DND-41 (cell line): Measurements from ENCODE around the gene PTGS1.

Experiments
- ATAC-seq: fragments of 200-7000 bp; cut with Tn5 transposase; 3 replicates; pipeline ENCODE4 v1.9.1; 2021; ENCODE audit warnings: low read depth; ENCODE audit not compliant: insufficient read depth
- DNase-seq: peaks from one replicate; pipeline ENCODE4 v3.0.0-alpha.2; 2020
- H2AFZ ChIP-seq: 2 replicates; pipeline ENCODE4 v1.6.0; 2012; ENCODE audit warnings: low read depth, low read length
- H3K27ac ChIP-seq: 2 replicates; pipeline ENCODE4 v1.5.1; 2012; ENCODE audit warnings: low read length, inconsistent platforms
- H3K27me3 ChIP-seq: fragments of 200-600 bp; sonication (generic); 2 replicates; pipeline ENCODE4 v1.6.0; 2012; ENCODE audit warnings: low read length, mild to moderate bottlenecking, inconsistent platforms; ENCODE audit not compliant: insufficient read depth, poor library complexity
- H3K36me3 ChIP-seq: 2 replicates; pipeline ENCODE4 v1.5.1; 2012; ENCODE audit warnings: low read length, inconsistent platforms; ENCODE audit not compliant: insufficient read depth
- H3K4me1 ChIP-seq: 2 replicates; pipeline ENCODE4 v1.5.1; 2012; ENCODE audit warnings: mild to moderate bottlenecking, low read length; ENCODE audit not compliant: insufficient read depth
- H3K4me2 ChIP-seq: 2 replicates; pipeline ENCODE4 v1.6.0; 2012; ENCODE audit warnings: mild to moderate bottlenecking, moderate library complexity, low read length, inconsistent platforms; ENCODE audit not compliant: insufficient read depth
- H3K4me3 ChIP-seq, 2 experiments: fragments of 200-600 bp in 1 of 2; shearing (Covaris generic) in 1 of 2; 2 replicates each; pipeline ENCODE4 v1.5.1; 2012 to 2016; ENCODE audit warnings: inconsistent platforms in 2 of 2, low read length in 2 of 2, mild to moderate bottlenecking in 2 of 2, low read depth in 1 of 2, moderate library complexity in 1 of 2
- H3K79me2 ChIP-seq: 2 replicates; pipeline ENCODE4 v1.6.0; 2012; ENCODE audit warnings: low read length, inconsistent platforms; ENCODE audit not compliant: insufficient read depth
- H3K9ac ChIP-seq: 2 replicates; pipeline ENCODE4 v1.6.0; 2012; ENCODE audit warnings: low read depth, mild to moderate bottlenecking, inconsistent platforms, low read length, moderate library complexity
- H3K9me3 ChIP-seq: 2 replicates; pipeline ENCODE4 v1.5.1; 2012; ENCODE audit warnings: low read length, moderate library complexity, mild to moderate bottlenecking, inconsistent platforms; ENCODE audit not compliant: insufficient read depth, severe bottlenecking
- H4K20me1 ChIP-seq: 2 replicates; pipeline ENCODE4 v1.6.0; 2012; ENCODE audit warnings: low read length; ENCODE audit not compliant: insufficient read depth
- EZH2 ChIP-seq: IDR thresholded peaks from 3 replicates; pipeline ENCODE4 v1.6.1; 2012; ENCODE audit warnings: borderline replicate concordance, low read depth, mild to moderate bottlenecking, moderate library complexity, low read length, inconsistent platforms; ENCODE audit not compliant: severe bottlenecking
- TF ChIP-seq, protein P1 (sequence below): IDR thresholded peaks from 2 replicates; pipeline ENCODE4 v1.5.1; 2012; ENCODE audit warnings: borderline replicate concordance, low read length, moderate library complexity, mild to moderate bottlenecking; ENCODE audit not compliant: poor library complexity, severe bottlenecking; ENCODE audit errors: extremely low read depth

Gene PTGS1

DNA sequence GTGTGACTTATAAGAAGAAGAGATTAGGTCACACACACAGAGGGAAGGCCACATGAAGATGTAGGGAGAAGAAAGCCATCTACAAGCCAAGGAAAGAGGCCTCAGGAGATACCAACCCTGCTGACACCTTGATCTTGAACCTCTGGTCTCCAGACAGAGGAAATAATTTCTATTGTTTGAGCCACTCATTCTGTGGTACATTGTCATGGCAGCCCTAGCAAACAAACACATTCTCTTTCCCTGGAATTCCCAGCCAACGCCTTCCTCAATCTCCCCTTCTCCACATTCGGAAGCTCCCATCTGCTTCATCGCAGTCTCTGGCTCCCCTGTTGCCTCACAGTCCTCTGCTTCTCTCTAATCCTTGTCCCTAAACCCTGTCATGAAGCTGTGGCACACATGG is 16.7 kb downstream of the PTGS1 start:
- H3K4me2 ChIP-seq, result no peak overlapping the region

DNA sequence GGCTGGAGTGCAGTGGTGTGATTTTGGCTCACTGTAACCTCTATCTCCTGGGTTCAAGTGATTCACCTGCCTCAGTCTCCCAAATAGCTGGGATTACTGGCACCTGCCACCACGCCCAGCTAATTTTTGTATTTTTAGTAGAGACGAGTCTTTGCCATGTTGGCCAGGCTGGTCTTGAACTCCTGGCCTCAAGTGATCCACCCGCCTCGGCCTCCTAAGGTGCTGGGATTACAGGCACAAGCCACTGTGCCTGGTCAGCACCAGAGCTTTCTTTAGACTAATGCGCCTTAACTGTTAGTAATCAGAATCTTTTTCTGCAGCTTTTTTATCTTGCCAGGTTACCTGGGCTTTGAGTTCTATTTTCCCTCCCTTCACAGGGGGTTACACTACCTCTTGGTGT is 18.4 kb downstream of the PTGS1 start:
- H2AFZ ChIP-seq, result no peak overlapping the region
- no peaks in the 10 kb centered on the region for H4K20me1 ChIP-seq
- H3K4me2 ChIP-seq, result no peak overlapping the region
- peaks cover 13% of the 10 kb centered on the region for H3K27me3 ChIP-seq
- DNase-seq, result no peak
- H3K79me2 ChIP-seq, result no peaks in the 10 kb centered on the region
- no peak overlapping the region for H3K9ac ChIP-seq
- ATAC-seq, result no peak
- H3K9me3 ChIP-seq, result no peaks in the 10 kb centered on the region
- no peaks in the 10 kb centered on the region for H3K36me3 ChIP-seq
- no peak overlapping the region for H3K27ac ChIP-seq
- TF ChIP-seq, protein P1, sequence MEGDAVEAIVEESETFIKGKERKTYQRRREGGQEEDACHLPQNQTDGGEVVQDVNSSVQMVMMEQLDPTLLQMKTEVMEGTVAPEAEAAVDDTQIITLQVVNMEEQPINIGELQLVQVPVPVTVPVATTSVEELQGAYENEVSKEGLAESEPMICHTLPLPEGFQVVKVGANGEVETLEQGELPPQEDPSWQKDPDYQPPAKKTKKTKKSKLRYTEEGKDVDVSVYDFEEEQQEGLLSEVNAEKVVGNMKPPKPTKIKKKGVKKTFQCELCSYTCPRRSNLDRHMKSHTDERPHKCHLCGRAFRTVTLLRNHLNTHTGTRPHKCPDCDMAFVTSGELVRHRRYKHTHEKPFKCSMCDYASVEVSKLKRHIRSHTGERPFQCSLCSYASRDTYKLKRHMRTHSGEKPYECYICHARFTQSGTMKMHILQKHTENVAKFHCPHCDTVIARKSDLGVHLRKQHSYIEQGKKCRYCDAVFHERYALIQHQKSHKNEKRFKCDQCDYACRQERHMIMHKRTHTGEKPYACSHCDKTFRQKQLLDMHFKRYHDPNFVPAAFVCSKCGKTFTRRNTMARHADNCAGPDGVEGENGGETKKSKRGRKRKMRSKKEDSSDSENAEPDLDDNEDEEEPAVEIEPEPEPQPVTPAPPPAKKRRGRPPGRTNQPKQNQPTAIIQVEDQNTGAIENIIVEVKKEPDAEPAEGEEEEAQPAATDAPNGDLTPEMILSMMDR, result no peak
- TF ChIP-seq EZH2, result no peak
- H3K4me3 ChIP-seq, result no peak overlapping the region
- H3K4me1 ChIP-seq, result no peaks in the 10 kb centered on the region

More for the DNA sequence above, 16.7 kb downstream of the PTGS1 start:
- no peaks in the 10 kb centered on the region for H3K79me2 ChIP-seq
- ATAC-seq, result no peak
- H4K20me1 ChIP-seq, result no peaks in the 10 kb centered on the region
- peaks cover 7% of the 10 kb centered on the region for H3K27me3 ChIP-seq
- no peak for DNase-seq
- TF ChIP-seq EZH2, result no peak
- TF ChIP-seq, protein P1, result no peak
- H3K9ac ChIP-seq, result no peak overlapping the region
- no peaks in the 10 kb centered on the region for H3K4me1 ChIP-seq
- no peak overlapping the region for H3K27ac ChIP-seq
- H3K4me3 ChIP-seq, result no peak overlapping the region
- H2AFZ ChIP-seq, result no peak overlapping the region
- no peaks in the 10 kb centered on the region for H3K9me3 ChIP-seq
- no peaks in the 10 kb centered on the region for H3K36me3 ChIP-seq

DNA sequence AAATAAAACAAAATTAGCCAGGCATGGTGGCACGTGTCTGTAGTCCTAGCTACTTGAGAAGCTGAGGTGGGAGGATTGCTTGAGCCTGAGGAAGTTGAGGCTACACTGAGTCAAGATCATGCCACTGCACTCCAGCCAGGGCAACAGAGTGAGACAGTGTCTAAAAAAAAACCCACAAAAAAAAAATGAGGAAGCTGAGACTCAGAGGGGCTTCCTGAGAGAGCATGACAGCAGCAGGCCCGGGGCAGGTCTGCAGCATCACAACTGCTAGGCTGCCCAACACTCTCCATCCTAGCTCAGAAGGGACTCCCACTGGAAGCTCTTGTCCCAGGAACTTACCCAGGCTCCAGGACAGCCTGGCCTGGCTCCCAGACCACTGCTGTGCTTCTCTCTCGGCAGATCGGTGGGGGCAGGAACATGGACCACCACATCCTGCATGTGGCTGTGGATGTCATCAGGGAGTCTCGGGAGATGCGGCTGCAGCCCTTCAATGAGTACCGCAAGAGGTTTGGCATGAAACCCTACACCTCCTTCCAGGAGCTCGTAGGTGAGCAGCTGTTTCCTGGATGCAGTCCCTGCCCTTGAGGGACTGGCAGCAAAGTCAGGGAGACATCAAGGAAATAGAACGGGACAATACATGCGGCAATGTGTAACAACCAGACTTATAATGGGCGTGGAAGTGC is 19.1 kb downstream of the PTGS1 start:
- 0 out of 3 replicates have a peak, but pooled peaks have one; percentile 14 for ATAC-seq
- H3K9me3 ChIP-seq, result no peaks in the 10 kb centered on the region
- DNase-seq, result no peak
- H3K9ac ChIP-seq, result no peak overlapping the region
- no peaks in the 10 kb centered on the region for H3K79me2 ChIP-seq
- no peaks in the 10 kb centered on the region for H3K4me1 ChIP-seq
- H3K4me3 ChIP-seq, result no peak overlapping the region
- H3K4me2 ChIP-seq, result no peak overlapping the region
- H4K20me1 ChIP-seq, result no peaks in the 10 kb centered on the region
- no peak overlapping the region for H2AFZ ChIP-seq
- H3K27ac ChIP-seq, result no peak overlapping the region
- H3K27me3 ChIP-seq, result peaks cover 13% of the 10 kb centered on the region
- H3K36me3 ChIP-seq, result no peaks in the 10 kb centered on the region
- TF ChIP-seq EZH2, result no peak
- TF ChIP-seq, protein P1, result no peak

DNA sequence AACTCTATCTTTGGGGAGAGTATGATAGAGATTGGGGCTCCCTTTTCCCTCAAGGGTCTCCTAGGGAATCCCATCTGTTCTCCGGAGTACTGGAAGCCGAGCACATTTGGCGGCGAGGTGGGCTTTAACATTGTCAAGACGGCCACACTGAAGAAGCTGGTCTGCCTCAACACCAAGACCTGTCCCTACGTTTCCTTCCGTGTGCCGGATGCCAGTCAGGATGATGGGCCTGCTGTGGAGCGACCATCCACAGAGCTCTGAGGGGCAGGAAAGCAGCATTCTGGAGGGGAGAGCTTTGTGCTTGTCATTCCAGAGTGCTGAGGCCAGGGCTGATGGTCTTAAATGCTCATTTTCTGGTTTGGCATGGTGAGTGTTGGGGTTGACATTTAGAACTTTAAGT is 21.5 kb downstream of the PTGS1 start:
- no peak overlapping the region for H3K4me2 ChIP-seq
- no peak overlapping the region for H2AFZ ChIP-seq
- ATAC-seq (no peak), DNase-seq (no peak)
- no peaks in the 10 kb centered on the region for H3K79me2 ChIP-seq
- no peaks in the 10 kb centered on the region for H3K4me1 ChIP-seq
- H3K9me3 ChIP-seq, result no peaks in the 10 kb centered on the region
- H3K36me3 ChIP-seq, result no peaks in the 10 kb centered on the region
- H3K9ac ChIP-seq, result no peak overlapping the region
- TF ChIP-seq EZH2, result no peak
- H4K20me1 ChIP-seq, result no peaks in the 10 kb centered on the region
- no peak overlapping the region for H3K27ac ChIP-seq
- peaks cover 15% of the 10 kb centered on the region for H3K27me3 ChIP-seq
- no peak overlapping the region for H3K4me3 ChIP-seq
